ENCODE results near the gene FOXK1.
"Not testable (repeated sequence)": the region's sequence is repeated elsewhere in the genome, so short reads cannot be mapped to it uniquely, and the experiment has no call there.

FOXK1 gene

GRCh38 chr7:4789194-4790077 is 107.3 kb downstream of the FOXK1 start:
- no peak for DNase-seq

GRCh38 chr7:4790078-4790465 is 108.0 kb downstream of the FOXK1 start:
- DNase-seq: no peak

GRCh38 chr7:4790516-4790991 is 108.5 kb downstream of the FOXK1 start:
- DNase-seq: no peak

GRCh38 chr7:4791101-4791737 is 109.1 kb downstream of the FOXK1 start:
- no peak for DNase-seq

- DNase-seq: no peak
These were observed 109.8 kb downstream of the FOXK1 start for GRCh38 chr7:4791738-4792536.

GRCh38 chr7:4792537-4793126 is 110.5 kb downstream of the FOXK1 start:
- no peak for DNase-seq

- DNase-seq: not testable (repeated sequence)
These were observed 111.4 kb downstream of the FOXK1 start for GRCh38 chr7:4793385-4793993.

- not testable (repeated sequence) for DNase-seq
These were observed 112.1 kb downstream of the FOXK1 start for GRCh38 chr7:4794171-4794570.

- DNase-seq: no peak
These were observed 112.7 kb downstream of the FOXK1 start for GRCh38 chr7:4794591-4795350.

GRCh38 chr7:4796453-4796852 is 114.4 kb downstream of the FOXK1 start:
- DNase-seq: no peak

GRCh38 chr7:4797858-4798705 is 116.0 kb downstream of the FOXK1 start:
- DNase-seq: no peak

- DNase-seq: no peak
These were observed 116.7 kb downstream of the FOXK1 start for GRCh38 chr7:4798706-4799235.

GRCh38 chr7:4799508-4800268 is 117.6 kb downstream of the FOXK1 start:
- DNase-seq: no peak

- DNase-seq: no peak
These were observed 118.4 kb downstream of the FOXK1 start for GRCh38 chr7:4800487-4800886.

GRCh38 chr7:4800926-4801838 is 119.1 kb downstream of the FOXK1 start:
- DNase-seq: no peak

- DNase-seq: no peak
These were observed 119.7 kb downstream of the FOXK1 start for GRCh38 chr7:4801839-4802231.

GRCh38 chr7:4802577-4802976 is 120.5 kb downstream of the FOXK1 start:
- DNase-seq: not testable (repeated sequence)
